CD4-positive, alpha-beta T cell treated with Interleukin-15 for 4 hours (primary cell): ENCODE measurements around the gene CANT1.

ENCODE experiments used
- DNase-seq: peaks from one replicate; pipeline ENCODE4 v3.0.0-alpha.2; 2020; ENCODE audit warnings: low spot score

The CANT1 gene

GRCh38 chr17:79009397-79010303, at the start of gene CANT1:
Gene CANT1, minus strand, starts transcription at chr17:79009764. Its CDS starts 12,142 bp downstream, at chr17:78997622.
- DNase-seq: peak; percentile 83

GRCh38 chr17:79057737-79058385, 48.3 kb upstream of the CANT1 start:
- DNase-seq: no peak

DNA sequence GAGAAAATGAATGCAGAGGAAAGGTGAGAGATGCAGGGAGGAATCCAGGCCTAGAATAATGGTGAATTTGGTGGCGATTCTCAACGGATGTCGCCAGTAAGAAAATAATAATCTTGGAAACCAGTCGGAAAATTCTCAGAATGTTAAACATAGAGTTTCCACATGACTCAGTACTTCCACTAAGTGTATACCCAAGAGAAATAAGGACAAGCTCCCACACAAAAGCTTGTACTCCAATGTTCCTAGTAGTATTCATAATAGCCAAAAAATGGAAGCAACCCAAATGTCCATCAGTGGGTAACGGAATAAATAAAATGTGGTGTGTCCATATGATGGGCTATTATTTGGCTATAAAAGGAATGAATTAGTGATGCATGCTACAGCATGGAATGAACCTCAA, 45.6 kb upstream of the CANT1 start:
- DNase-seq: no peak

GRCh38 chr17:79054200-79054960, 44.8 kb upstream of the CANT1 start:
- no peak for DNase-seq

DNA sequence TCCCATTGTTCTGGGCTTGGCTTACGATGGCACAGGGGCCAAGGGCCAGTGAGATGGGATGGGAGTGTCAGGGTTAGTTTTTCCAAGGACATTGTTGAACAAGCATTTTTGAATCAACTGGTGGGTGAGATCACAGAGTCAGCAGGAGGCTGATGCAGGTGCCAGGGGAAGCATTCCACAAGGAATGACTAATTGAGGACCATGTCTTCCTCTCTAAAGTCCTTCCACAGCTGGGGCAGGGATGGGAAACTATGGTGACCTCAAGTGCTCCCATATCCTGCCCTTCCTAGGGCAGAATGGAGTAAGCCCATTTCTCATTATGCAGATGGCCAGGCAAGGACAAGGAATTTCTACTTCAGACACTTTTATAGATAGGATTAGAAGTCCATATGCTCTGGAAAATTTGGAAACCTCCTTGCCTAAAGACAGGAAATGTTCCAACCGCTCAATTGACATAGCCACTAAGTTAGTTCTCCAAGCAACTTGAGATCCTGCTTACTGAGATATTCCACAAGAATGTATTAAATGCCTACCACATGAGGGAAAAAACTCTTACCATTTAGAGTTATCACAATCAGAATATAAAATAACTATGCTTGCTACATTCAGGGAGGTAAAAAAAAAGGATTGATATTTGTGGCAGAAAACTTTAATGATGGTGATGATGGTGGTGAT, 43.8 kb upstream of the CANT1 start:
- no peak for DNase-seq

DNA sequence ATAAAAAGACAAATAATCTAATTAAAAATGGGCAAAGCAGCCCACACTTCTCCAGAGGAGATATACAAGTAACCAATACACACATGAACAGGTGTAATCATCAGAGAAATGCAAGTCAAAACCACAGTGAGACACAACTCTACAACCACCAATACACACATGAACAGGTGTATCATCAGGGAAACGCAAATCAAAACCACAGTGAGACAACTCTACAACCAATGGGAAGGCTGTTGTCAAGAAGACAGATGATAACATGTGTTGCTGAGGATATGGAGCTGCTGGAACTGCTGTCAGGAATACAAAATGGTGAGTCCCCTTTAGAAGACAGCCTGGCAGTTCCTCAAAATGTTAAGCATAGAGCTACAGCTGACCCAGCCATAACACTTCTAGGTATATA, 42.6 kb upstream of the CANT1 start:
- DNase-seq: no peak

DNA sequence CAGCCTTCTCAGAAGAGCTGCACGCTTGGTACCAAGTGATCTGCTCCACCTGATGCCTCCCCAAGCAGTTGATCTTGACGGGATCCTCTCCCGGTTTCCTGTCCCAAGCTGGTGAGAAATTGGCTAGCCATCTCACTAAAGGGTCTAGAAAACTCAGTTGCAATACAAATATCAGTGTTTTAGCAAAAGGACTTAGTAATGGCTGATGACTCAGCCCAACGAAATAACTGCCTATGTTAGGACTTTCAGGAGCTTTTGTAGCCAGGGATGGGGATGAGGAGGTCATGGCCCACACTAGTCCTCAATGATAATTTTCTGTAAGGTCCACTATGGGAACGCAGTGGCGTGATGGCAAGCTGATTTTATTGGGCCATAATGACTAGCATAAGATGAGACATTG, 41.7 kb upstream of the CANT1 start:
- DNase-seq: no peak

DNA sequence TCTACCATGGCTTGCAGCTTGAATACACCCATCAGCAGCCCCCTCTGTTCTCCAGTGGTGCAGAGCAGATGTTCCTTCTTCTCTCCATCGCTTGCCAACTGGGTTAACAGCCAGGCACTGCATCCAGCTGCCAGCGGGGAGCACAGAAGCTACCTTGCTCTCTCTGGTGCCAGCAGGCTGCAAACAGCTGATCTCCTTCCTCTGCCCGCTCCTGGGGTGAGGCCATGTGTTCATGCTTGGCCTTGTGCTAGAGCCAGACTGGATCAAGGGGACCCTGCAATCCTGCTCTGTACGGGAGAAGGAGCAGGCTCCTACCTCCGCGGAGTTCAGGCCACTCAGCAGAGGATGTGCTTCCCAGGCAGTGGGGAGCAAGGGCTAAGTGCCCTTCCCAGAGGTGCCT, 41.0 kb upstream of the CANT1 start:
- DNase-seq: no peak

GRCh38 chr17:79049821-79050220, 40.3 kb upstream of the CANT1 start:
- DNase-seq: no peak

- no peak for DNase-seq
Observed at GRCh38 chr17:79048826-79049755, 39.5 kb upstream of the CANT1 start.

GRCh38 chr17:79047923-79048825, 38.6 kb upstream of the CANT1 start:
- no peak for DNase-seq

DNA sequence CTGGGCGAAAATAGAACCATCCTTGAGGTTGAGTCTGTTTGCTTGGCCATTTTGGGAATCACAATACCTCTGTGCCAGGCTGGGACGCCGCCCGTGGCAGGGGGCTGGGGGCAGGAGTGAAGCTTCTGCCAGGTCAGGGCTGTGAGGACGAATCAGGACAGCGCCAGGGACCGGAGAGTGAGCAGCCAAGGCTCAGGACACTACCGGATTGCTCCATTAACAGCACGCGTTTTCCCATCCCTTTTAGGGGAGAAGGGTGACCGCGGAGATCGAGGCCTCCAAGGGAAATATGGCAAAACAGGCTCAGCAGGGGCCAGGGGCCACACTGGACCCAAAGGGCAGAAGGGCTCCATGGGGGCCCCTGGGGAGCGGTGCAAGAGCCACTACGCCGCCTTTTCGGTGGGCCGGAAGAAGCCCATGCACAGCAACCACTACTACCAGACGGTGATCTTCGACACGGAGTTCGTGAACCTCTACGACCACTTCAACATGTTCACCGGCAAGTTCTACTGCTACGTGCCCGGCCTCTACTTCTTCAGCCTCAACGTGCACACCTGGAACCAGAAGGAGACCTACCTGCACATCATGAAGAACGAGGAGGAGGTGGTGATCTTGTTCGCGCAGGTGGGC, 37.8 kb upstream of the CANT1 start:
- no peak for DNase-seq

- no peak for DNase-seq
Observed at GRCh38 chr17:79046916-79047280, 37.3 kb upstream of the CANT1 start.

- no peak for DNase-seq
Observed at GRCh38 chr17:79046197-79046915, 36.8 kb upstream of the CANT1 start.

GRCh38 chr17:79045842-79046196, 36.3 kb upstream of the CANT1 start:
- peak; percentile 49 for DNase-seq

DNA sequence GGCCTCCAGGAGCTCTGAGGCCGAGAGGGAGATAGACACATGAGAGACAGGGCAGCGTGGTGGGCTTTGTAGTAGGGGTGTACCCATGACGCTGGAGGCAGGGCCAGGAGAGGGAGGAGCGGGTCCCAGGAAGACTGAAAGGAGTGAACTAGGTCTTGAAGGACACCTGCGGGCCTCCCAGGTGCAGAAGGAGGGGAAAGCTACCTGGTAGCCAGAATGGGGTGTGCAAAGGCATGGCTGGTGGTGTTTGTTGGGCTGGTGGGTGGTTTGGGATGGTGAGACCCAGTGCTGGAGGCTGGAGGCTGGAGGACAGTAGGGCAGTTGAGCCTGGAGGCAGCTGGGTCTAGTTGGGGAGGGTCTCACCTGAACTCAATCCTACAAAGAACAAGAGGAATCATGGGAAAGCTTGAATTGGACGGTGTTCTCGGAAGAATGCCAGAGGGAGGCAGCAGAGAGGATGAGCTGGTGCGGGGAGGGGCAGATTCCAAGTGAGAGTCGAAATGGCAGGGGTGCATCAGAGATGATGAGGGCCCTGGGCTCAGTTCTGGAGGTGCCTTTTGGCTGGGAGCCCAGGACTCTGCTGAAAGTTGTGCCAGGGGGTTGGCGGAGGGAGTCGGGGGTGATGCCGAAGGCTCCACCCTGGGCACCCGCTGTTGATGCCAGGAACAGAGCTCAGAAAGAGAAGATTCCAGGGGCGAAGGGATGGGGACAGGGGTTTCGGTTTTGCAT, 35.6 kb upstream of the CANT1 start:
- DNase-seq: no peak

- DNase-seq: no peak
Observed at GRCh38 chr17:79044462-79044861, 34.9 kb upstream of the CANT1 start.

GRCh38 chr17:79043931-79044320, 34.4 kb upstream of the CANT1 start:
- no peak for DNase-seq
